Femur (tissue), 1 donor: ENCODE measurements around the gene NLRX1.
"Not testable (repeated sequence)": the region's sequence is repeated elsewhere in the genome, so short reads cannot be mapped to it uniquely, and the experiment has no call there.

Experiments used
- DNase-seq: peaks from one replicate; pipeline ENCODE4 v3.0.0-alpha.2; 2017

The NLRX1 gene

GRCh38 chr11:119153049-119153818 is 15.3 kb upstream of the NLRX1 start:
- no peak for DNase-seq

- DNase-seq: no peak
Measured at GRCh38 chr11:119154178-119154577, 14.3 kb upstream of the NLRX1 start.

- no peak for DNase-seq
Measured at GRCh38 chr11:119155733-119156492, 12.6 kb upstream of the NLRX1 start.

GRCh38 chr11:119156496-119156895 is 12.0 kb upstream of the NLRX1 start:
- DNase-seq: no peak

GRCh38 chr11:119157063-119157462 is 11.5 kb upstream of the NLRX1 start:
- DNase-seq: no peak

- no peak for DNase-seq
Measured at GRCh38 chr11:119158467-119158866, 10.1 kb upstream of the NLRX1 start.

GRCh38 chr11:119160151-119160550 is 8.4 kb upstream of the NLRX1 start:
- DNase-seq: no peak

GRCh38 chr11:119161871-119162270 is 6.7 kb upstream of the NLRX1 start:
- no peak for DNase-seq

GRCh38 chr11:119166368-119167076 is 2.0 kb upstream of the NLRX1 start:
- DNase-seq: no peak

GRCh38 chr11:119167077-119167458 is 1.5 kb upstream of the NLRX1 start:
- not testable (repeated sequence) for DNase-seq

GRCh38 chr11:119167933-119168332 is 592 bp upstream of the NLRX1 start:
- DNase-seq: no peak

- peak; percentile 53 for DNase-seq
Measured at GRCh38 chr11:119169282-119169719, 776 bp downstream of the NLRX1 start.

GRCh38 chr11:119172513-119172912 is 4.0 kb downstream of the NLRX1 start:
- no peak for DNase-seq

GRCh38 chr11:119173453-119173852 is 4.9 kb downstream of the NLRX1 start:
- DNase-seq: no peak

- no peak for DNase-seq
Measured at GRCh38 chr11:119175493-119176077, 7.1 kb downstream of the NLRX1 start.

- no peak for DNase-seq
Measured at GRCh38 chr11:119178166-119178680, 9.7 kb downstream of the NLRX1 start.

- no peak for DNase-seq
Measured at GRCh38 chr11:119179342-119179741, 10.8 kb downstream of the NLRX1 start.

- DNase-seq: no peak
Measured at GRCh38 chr11:119179983-119180382, 11.5 kb downstream of the NLRX1 start.

- DNase-seq: no peak
Measured at GRCh38 chr11:119180729-119181676, 12.5 kb downstream of the NLRX1 start.

- no peak for DNase-seq
Measured at GRCh38 chr11:119181677-119182412, 13.3 kb downstream of the NLRX1 start.

GRCh38 chr11:119184399-119184798 is 15.9 kb downstream of the NLRX1 start:
- not testable (repeated sequence) for DNase-seq
